ENCODE data around the gene MRPL22. TPM values are rescaled to one million over a fixed set of nuclear protein-coding genes. Genes with fewer than 3 reads are reported as not detected.
"Not testable (repeated sequence)": the region's sequence is repeated elsewhere in the genome, so short reads cannot be mapped to it uniquely, and the experiment has no call there.

Gene MRPL22
- total and polyA plus RNA-seq, 2 experiments from 2014 or later = 11.5 to 93.7 TPM

- WGBS, 2 experiments (ENCODE audit: low coverage in 1 of 2, low lambda C conversion rate in 2 of 2, missing lambda C conversion rate in 2 of 2) = 51 to 75% methylated on average over 2 of the region's 2 CpGs
- H3K4me2 ChIP-seq (ENCODE audit: unreplicated experiment) = no peak overlapping the region
- in situ Hi-C loops (cut with MboI) = no loop called here
- H3F3A ChIP-seq (ENCODE audit: insufficient read depth) = no peaks in the 10 kb centered on the region
- no peaks in the 10 kb centered on the region for H3K9me3 ChIP-seq (ENCODE audit: low read depth)
- no peaks in the 10 kb centered on the region for H3K79me2 ChIP-seq (ENCODE audit: insufficient read depth)
- peak; percentile 62 for DNase-seq
- H3K9ac ChIP-seq = no peak overlapping the region
- no peak overlapping the region for H3K4me3 ChIP-seq
- TF ChIP-seq EZH2phosphoT487 (IDR thresholded peaks at IDR 0.05; ENCODE audit: insufficient read depth, low read depth) (no peak), EZH2 (IDR thresholded peaks at IDR 0.05; ENCODE audit: insufficient read depth, poor library complexity, severe bottlenecking) (no peak)
- H3K27ac ChIP-seq = no peak overlapping the region; the same call in 1 of the 2 replicates
- H3K9me2 ChIP-seq (ENCODE audit: insufficient read depth) = no peaks in the 10 kb centered on the region
- no peaks in the 10 kb centered on the region for H4K20me1 ChIP-seq (ENCODE audit: insufficient read depth)
- no peaks in the 10 kb centered on the region for H3K27me3 ChIP-seq (replicated peaks; ENCODE audit: insufficient read depth)
- peaks cover 10% of the 10 kb centered on the region; the same call in 1 of the 2 replicates for H3K4me1 ChIP-seq (ENCODE audit: insufficient read depth)
- no peak overlapping the region for H2AFZ ChIP-seq
- peaks cover 7% of the 10 kb centered on the region; the same call in 1 of the 2 replicates for H3K36me3 ChIP-seq (ENCODE audit: low read depth)
Measured at GRCh38 chr5:154971501-154971900, 30.6 kb downstream of the MRPL22 start.

DNA sequence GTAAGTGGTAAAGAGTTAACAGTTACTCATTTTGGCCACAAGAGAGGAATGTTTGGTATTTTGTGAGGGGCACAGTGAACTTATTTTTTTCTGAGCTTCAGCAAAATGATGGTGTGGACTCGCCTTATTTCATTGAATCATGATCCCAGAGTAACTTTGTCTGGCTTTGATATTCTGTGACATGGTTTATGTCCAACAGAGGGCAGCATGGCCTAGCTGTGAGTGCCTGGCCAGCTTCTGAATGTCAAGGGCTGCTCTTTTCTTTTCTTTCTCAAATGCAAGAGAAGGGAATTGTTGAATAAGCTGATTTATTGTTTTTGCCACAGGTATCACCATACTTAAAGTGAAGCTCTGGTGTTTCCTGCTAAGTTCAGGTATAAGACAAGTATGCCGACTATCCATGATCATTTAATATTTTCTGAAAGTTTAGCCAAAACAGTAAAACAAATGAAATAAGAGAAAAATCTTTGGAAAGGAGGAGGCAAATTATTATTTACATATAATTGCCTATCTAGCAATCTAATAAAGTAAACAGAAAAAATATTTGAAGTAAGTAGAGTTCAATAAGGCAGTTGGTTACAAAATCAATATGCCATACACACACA is 31.7 kb downstream of the MRPL22 start:
- Histone ChIP-seq H4K20me1 (ENCODE audit: insufficient read depth) (no peaks in the 10 kb centered on the region), H3K36me3 (ENCODE audit: low read depth) (peaks cover 7% of the 10 kb centered on the region; the same call in 1 of the 2 replicates), H2AFZ (no peak overlapping the region), H3K4me3 (no peak overlapping the region), H3K9ac (no peak overlapping the region), H3K79me2 (ENCODE audit: insufficient read depth) (no peaks in the 10 kb centered on the region), H3K9me2 (ENCODE audit: insufficient read depth) (no peaks in the 10 kb centered on the region), H3K9me3 (ENCODE audit: low read depth) (no peaks in the 10 kb centered on the region), H3K4me2 (ENCODE audit: unreplicated experiment) (no peak overlapping the region), H3K27me3 (replicated peaks; ENCODE audit: insufficient read depth) (no peaks in the 10 kb centered on the region), H3F3A (ENCODE audit: insufficient read depth) (no peaks in the 10 kb centered on the region), H3K27ac (no peak overlapping the region), H3K4me1 (ENCODE audit: insufficient read depth) (peaks cover 15% of the 10 kb centered on the region)
- WGBS, 2 experiments (ENCODE audit: low coverage in 1 of 2, low lambda C conversion rate in 2 of 2, missing lambda C conversion rate in 2 of 2) = 70 to 82% methylated on average over 2 of the region's 2 CpGs
- peak; percentile 64 for DNase-seq
- no peak for TF ChIP-seq EZH2 (IDR thresholded peaks at IDR 0.05; ENCODE audit: insufficient read depth, poor library complexity, severe bottlenecking)
- no peak for TF ChIP-seq EZH2phosphoT487 (IDR thresholded peaks at IDR 0.05; ENCODE audit: insufficient read depth, low read depth)
- in situ Hi-C loops (cut with MboI) = no loop called here

DNA sequence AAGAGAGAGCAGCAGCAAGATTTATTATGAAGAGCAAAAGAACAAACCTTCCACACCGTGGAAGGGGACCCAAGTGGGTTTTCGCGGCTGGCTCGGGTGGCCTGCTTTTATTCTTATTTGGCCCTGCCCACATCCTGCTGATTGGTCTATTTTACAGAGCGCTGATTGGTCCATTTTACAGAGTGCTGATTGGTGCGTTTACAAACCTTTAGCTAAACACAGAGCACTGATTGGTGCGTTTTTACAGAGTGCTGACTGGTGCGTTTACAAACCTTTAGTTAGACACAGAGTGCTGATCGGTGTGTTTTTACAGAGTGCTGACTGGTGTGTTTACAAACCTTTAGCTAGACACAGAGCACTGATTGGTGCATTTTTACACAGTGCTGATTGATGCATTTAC is 35.2 kb downstream of the MRPL22 start:
- H2AFZ ChIP-seq; H3K79me2 ChIP-seq (ENCODE audit: insufficient read depth); H3K4me3 ChIP-seq; in situ Hi-C loops (cut with MboI); DNase-seq; H3K27me3 ChIP-seq (replicated peaks; ENCODE audit: insufficient read depth); H4K20me1 ChIP-seq (ENCODE audit: insufficient read depth); H3F3A ChIP-seq (ENCODE audit: insufficient read depth); H3K27ac ChIP-seq; H3K36me3 ChIP-seq (ENCODE audit: low read depth); H3K9ac ChIP-seq; H3K4me2 ChIP-seq (ENCODE audit: unreplicated experiment); H3K9me3 ChIP-seq (ENCODE audit: low read depth); H3K9me2 ChIP-seq (ENCODE audit: insufficient read depth): not testable (repeated sequence)
- peaks cover 11% of the 10 kb centered on the region for H3K4me1 ChIP-seq (ENCODE audit: insufficient read depth)
- 97 to 98% methylated on average over 9 of the region's 9 CpGs for WGBS, 2 experiments (ENCODE audit: low coverage in 1 of 2, low lambda C conversion rate in 2 of 2, missing lambda C conversion rate in 2 of 2)

- Histone ChIP-seq H3K4me3 (no peak overlapping the region), H3K9me2 (ENCODE audit: insufficient read depth) (no peaks in the 10 kb centered on the region), H3K4me1 (ENCODE audit: insufficient read depth) (peaks cover 5% of the 10 kb centered on the region; the same call in 1 of the 2 replicates), H3K36me3 (ENCODE audit: low read depth) (no peaks in the 10 kb centered on the region), H3K9ac (no peak overlapping the region), H3K27ac (no peak overlapping the region), H3F3A (ENCODE audit: insufficient read depth) (no peaks in the 10 kb centered on the region), H4K20me1 (ENCODE audit: insufficient read depth) (no peaks in the 10 kb centered on the region), H3K9me3 (ENCODE audit: low read depth) (no peaks in the 10 kb centered on the region), H3K27me3 (replicated peaks; ENCODE audit: insufficient read depth) (no peaks in the 10 kb centered on the region), H3K79me2 (ENCODE audit: insufficient read depth) (no peaks in the 10 kb centered on the region), H3K4me2 (ENCODE audit: unreplicated experiment) (no peak overlapping the region), H2AFZ (no peak overlapping the region)
- WGBS, 2 experiments (ENCODE audit: low coverage in 1 of 2, low lambda C conversion rate in 2 of 2, missing lambda C conversion rate in 2 of 2) = 29 to 58% methylated on average over 1 of the region's 1 CpG
- no peak for TF ChIP-seq EZH2 (IDR thresholded peaks at IDR 0.05; ENCODE audit: insufficient read depth, poor library complexity, severe bottlenecking)
- no peak for TF ChIP-seq EZH2phosphoT487 (IDR thresholded peaks at IDR 0.05; ENCODE audit: insufficient read depth, low read depth)
- DNase-seq = peak; percentile 39
- in situ Hi-C loops (cut with MboI) = no loop called here
Measured at GRCh38 chr5:154977409-154977808, 36.5 kb downstream of the MRPL22 start.

- H3K27ac ChIP-seq; H3K9me2 ChIP-seq (ENCODE audit: insufficient read depth); H3K9ac ChIP-seq; H3K36me3 ChIP-seq (ENCODE audit: low read depth); DNase-seq; H3K4me2 ChIP-seq (ENCODE audit: unreplicated experiment); H3F3A ChIP-seq (ENCODE audit: insufficient read depth); H4K20me1 ChIP-seq (ENCODE audit: insufficient read depth); H2AFZ ChIP-seq; H3K9me3 ChIP-seq (ENCODE audit: low read depth); H3K4me3 ChIP-seq; in situ Hi-C loops (cut with MboI); H3K79me2 ChIP-seq (ENCODE audit: insufficient read depth); H3K4me1 ChIP-seq (ENCODE audit: insufficient read depth); H3K27me3 ChIP-seq (replicated peaks; ENCODE audit: insufficient read depth): not testable (repeated sequence)
- 92 to 97% methylated on average over 2 of the region's 2 CpGs for WGBS, 2 experiments (ENCODE audit: low coverage in 1 of 2, low lambda C conversion rate in 2 of 2, missing lambda C conversion rate in 2 of 2)
Measured at GRCh38 chr5:154978294-154978693, 37.4 kb downstream of the MRPL22 start.

Data from GM23248 (cell line).